Measurements from ENCODE around the gene DOCK4. TPM values are rescaled to one million over a fixed set of nuclear protein-coding genes. Genes with fewer than 3 reads are reported as not detected.

Gene DOCK4
- total and polyA plus RNA-seq, 2 of the 8 experiments (the other 6 are each of a cell fraction or from before 2014, with no cell fraction given) = 5.1 to 23.6 TPM

DNA sequence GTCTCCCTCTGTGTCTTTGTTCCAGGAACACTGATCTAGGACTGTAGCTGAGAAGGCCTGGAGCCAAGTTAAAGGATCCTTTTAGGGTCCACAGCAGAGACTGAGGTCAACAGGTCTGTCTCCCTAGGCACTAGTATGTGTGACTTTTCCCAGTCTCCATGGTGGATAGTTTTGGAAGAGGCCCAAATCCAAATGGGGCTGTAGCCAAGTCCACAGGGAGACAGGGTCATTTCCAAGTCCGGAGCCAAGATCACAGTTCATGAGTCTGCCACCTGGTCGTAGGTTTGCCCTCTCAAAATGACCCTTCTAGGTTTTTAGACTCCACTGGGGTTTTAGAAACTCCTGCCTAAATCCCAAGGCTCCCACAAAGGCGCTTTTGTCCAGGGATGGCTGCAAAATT lies 17.1 kb upstream of the DOCK4 start:
- no peak overlapping the region for H2BK12ac ChIP-seq (ENCODE audit: low read depth, low read length)
- no peak overlapping the region for H3K4me2 ChIP-seq (ENCODE audit: insufficient read depth in 1 of 2, low read depth in 2 of 2, low read length in 2 of 2)
- no peak overlapping the region for H3K4me3 ChIP-seq (ENCODE audit: extremely low read depth in 1 of 4, insufficient read depth in 2 of 4, low read depth in 3 of 4, low read length in 4 of 4)
- ChIA-PET POLR2A (ENCODE audit: partially characterized antibody) (interaction anchor here (0.6 kb wide), 1 partner anchor 16 kb away, joined by 3 read pairs; the partner anchor contains the start of gene ZNF277), CTCF (ENCODE audit: partially characterized antibody) (interaction anchor here (5.4 kb wide), 1 partner anchor 9 kb away, joined by 18 read pairs; no protein-coding TSS in a partner anchor)
- H2AK5ac ChIP-seq (ENCODE audit: low read depth, low read length) = no peak overlapping the region
- H2BK20ac ChIP-seq (ENCODE audit: low read length) = no peak overlapping the region
- H4K20me1 ChIP-seq (replicated peaks in 1 of 2; ENCODE audit: control insufficient read depth in 1 of 2, insufficient read depth in 2 of 2, low read length in 2 of 2) = peaks cover 0 to 3% of the 10 kb centered on the region in 2 experiments
- no peak overlapping the region for H2BK120ac ChIP-seq (replicated peaks; ENCODE audit: low read depth, low read length)
- 92% methylated on average over 3 of the region's 3 CpGs; no CpG with 5 or more reads in 1 of the 2 experiments for WGBS, 2 experiments (ENCODE audit: extremely low coverage in 1 of 2, insufficient coverage in 1 of 2, insufficient read length in 1 of 2, insufficient replicate concordance in 2 of 2, low coverage in 1 of 2, low lambda C conversion rate in 2 of 2, missing lambda C conversion rate in 1 of 2)
- no peaks in the 10 kb centered on the region for H3K36me3 ChIP-seq (ENCODE audit: control insufficient read depth in 2 of 4, insufficient read depth in 4 of 4, low read length in 3 of 4)
- DNase-seq (ENCODE audit: low read depth in 1 of 2, low spot score in 2 of 2) (no peak), FAIRE-seq (no peak)
- no peak overlapping the region for H3K23ac ChIP-seq (ENCODE audit: insufficient read length)
- H3K4ac ChIP-seq (replicated peaks; ENCODE audit: insufficient read length, low read depth, low read length) = no peak overlapping the region
- no peaks in the 10 kb centered on the region; a peak in 1 of 4 replicates for H3K9me3 ChIP-seq (ENCODE audit: insufficient read depth in 2 of 2, low read depth in 1 of 2, low read length in 1 of 2)
- H3K18ac ChIP-seq (ENCODE audit: extremely low read depth, low read length) = no peak overlapping the region
- H2AFZ ChIP-seq (ENCODE audit: low read length) = no peak overlapping the region
- no peaks in the 10 kb centered on the region for H3K23me2 ChIP-seq (ENCODE audit: low read depth, low read length)
- H3K27me3 ChIP-seq (replicated peaks in 1 of 4; ENCODE audit: control insufficient read depth in 3 of 4, extremely low read depth in 1 of 4, insufficient read depth in 3 of 4, low read length in 3 of 4) = no peaks in the 10 kb centered on the region
- no peaks in the 10 kb centered on the region; the same call in 1 of the 2 replicates for H3K79me1 ChIP-seq (ENCODE audit: low read depth, low read length)
- no peak overlapping the region for H4K5ac ChIP-seq (ENCODE audit: insufficient read length, low read depth, low read length)
- no peak overlapping the region for H2BK15ac ChIP-seq (ENCODE audit: low read length)
- H3K4me1 ChIP-seq (replicated peaks in 1 of 4; ENCODE audit: control insufficient read depth in 3 of 4, insufficient read depth in 4 of 4, low read length in 3 of 4) = no peaks in the 10 kb centered on the region; a peak in 2 of 7 replicates
- H4K91ac ChIP-seq (replicated peaks; ENCODE audit: insufficient read length, low read length) = no peak overlapping the region
- H3K56ac ChIP-seq (replicated peaks; ENCODE audit: insufficient read length, low read depth, low read length) = no peak overlapping the region
- H4K8ac ChIP-seq (ENCODE audit: extremely low read depth, insufficient read depth, low read length) = no peak overlapping the region; the same call in 1 of the 2 replicates
- no peak overlapping the region for H3K14ac ChIP-seq (ENCODE audit: insufficient read length)
- no peak for TF ChIP-seq RXRA (IDR thresholded peaks at IDR 0.05; ENCODE audit: insufficient read depth, low read depth, low read length)
- peaks cover 5 to 77% of the 10 kb centered on the region in 2 experiments; a peak in 3 of 4 replicates for H3K79me2 ChIP-seq (ENCODE audit: control insufficient read depth in 1 of 2, insufficient read depth in 2 of 2, low read length in 2 of 2)
- H3K27ac ChIP-seq (ENCODE audit: low read depth, low read length) = no peak overlapping the region
- no peak overlapping the region for H3K9ac ChIP-seq (replicated peaks in 1 of 4; ENCODE audit: extremely low read depth in 1 of 4, low read depth in 3 of 4, low read length in 3 of 4)
- no peak overlapping the region for H2BK5ac ChIP-seq (ENCODE audit: low read depth, low read length)

All from H1 (cell line).